SK-N-SH treated with all-trans-retinoic acid at 6 μM for 48 hours (cell line): Measurements from ENCODE around the gene PLCB1.

Experiments
- ATAC-seq: fragments of 200-7000 bp; cut with Tn5 transposase; 3 replicates; pipeline ENCODE4 v1.9.1; 2020; ENCODE audit warnings: mild to moderate bottlenecking, moderate library complexity
- ARNTL ChIP-seq: fragments of 450-650 bp; formaldehyde crosslinking; IDR thresholded peaks from 2 replicates; pipeline ENCODE4 v1.5.0; 2020; ENCODE audit warnings: low read depth, mild to moderate bottlenecking, moderate library complexity, borderline replicate concordance
- BACH2 ChIP-seq: fragments of 250-450 bp; sonication (Bioruptor Pico); IDR thresholded peaks from 2 replicates; pipeline ENCODE4 v1.9.0; 2021; ENCODE audit warnings: mild to moderate bottlenecking, borderline replicate concordance
- CSDC2 ChIP-seq: fragments of 250-450 bp; sonication (Bioruptor Pico); IDR thresholded peaks from 2 replicates; pipeline ENCODE4 v1.5.0; 2020; ENCODE audit warnings: mild to moderate bottlenecking, moderate library complexity
- ESRRG ChIP-seq: fragments of 250-450 bp; sonication (Bioruptor Pico); IDR thresholded peaks from 2 replicates; pipeline ENCODE4 v1.6.1; 2021; ENCODE audit warnings: mild to moderate bottlenecking
- GLIS3 ChIP-seq: fragments of 250-450 bp; sonication (Bioruptor Pico); IDR thresholded peaks from 2 replicates; pipeline ENCODE4 v1.5.0; 2020; ENCODE audit warnings: mild to moderate bottlenecking, moderate library complexity
- ISL1 ChIP-seq: fragments of 250-450 bp; sonication (Bioruptor Pico); IDR thresholded peaks from 2 replicates; pipeline ENCODE4 v2.1.2; 2022; ENCODE audit warnings: mild to moderate bottlenecking, moderate library complexity
- OSR1 ChIP-seq: fragments of 250-450 bp; sonication (Bioruptor Pico); IDR thresholded peaks from 2 replicates; pipeline ENCODE4 v1.8.0; 2022; ENCODE audit warnings: moderate library complexity, mild to moderate bottlenecking, inconsistent platforms
- PATZ1 ChIP-seq: fragments of 250-450 bp; sonication (Bioruptor Pico); IDR thresholded peaks from 2 replicates; pipeline ENCODE4 v1.8.0; 2020; ENCODE audit warnings: mild to moderate bottlenecking, moderate library complexity, borderline replicate concordance
- POU6F1 ChIP-seq: fragments of 250-450 bp; sonication (Bioruptor Pico); IDR thresholded peaks from 2 replicates; pipeline ENCODE4 v1.8.0; 2021; ENCODE audit warnings: low read depth, mild to moderate bottlenecking, moderate library complexity, borderline replicate concordance
- PPARA ChIP-seq: fragments of 250-450 bp; sonication (Bioruptor Pico); IDR thresholded peaks from 2 replicates; pipeline ENCODE4 v1.5.0; 2020; ENCODE audit warnings: mild to moderate bottlenecking, borderline replicate concordance
- RARB ChIP-seq: fragments of 250-450 bp; sonication (Bioruptor Pico); IDR thresholded peaks from 2 replicates; pipeline ENCODE4 v1.8.0; 2021; ENCODE audit warnings: mild to moderate bottlenecking, moderate library complexity
- SNAI2 ChIP-seq: fragments of 250-450 bp; sonication (Bioruptor Pico); IDR thresholded peaks from 2 replicates; pipeline ENCODE4 v1.5.0; 2020; ENCODE audit warnings: mild to moderate bottlenecking, moderate library complexity
- TCF4 ChIP-seq: fragments of 250-450 bp; sonication (Bioruptor Pico); IDR thresholded peaks from 2 replicates; pipeline ENCODE4 v1.8.0; 2021; ENCODE audit warnings: mild to moderate bottlenecking, moderate library complexity, borderline replicate concordance
- ZC3H10 ChIP-seq: fragments of 250-450 bp; sonication (Bioruptor Pico); IDR thresholded peaks from 2 replicates; pipeline ENCODE4 v1.5.1; 2021; ENCODE audit warnings: mild to moderate bottlenecking, moderate library complexity
- ZFP3 ChIP-seq: fragments of 250-450 bp; sonication (Bioruptor Pico); IDR thresholded peaks from 2 replicates; pipeline ENCODE4 v1.5.0; 2020; ENCODE audit warnings: mild to moderate bottlenecking, moderate library complexity
- ZNF565 ChIP-seq: fragments of 450-650 bp; formaldehyde crosslinking; conservative IDR thresholded peaks from 2 replicates; pipeline ENCODE4 v1.5.0; 2020; ENCODE audit warnings: low read depth, mild to moderate bottlenecking, moderate library complexity
- ZNF70 ChIP-seq: fragments of 450-650 bp; formaldehyde crosslinking; IDR thresholded peaks from 2 replicates; pipeline ENCODE4 v1.5.0; 2020; ENCODE audit warnings: mild to moderate bottlenecking, moderate library complexity
- ZNF8 ChIP-seq: fragments of 450-650 bp; formaldehyde crosslinking; IDR thresholded peaks from 2 replicates; pipeline ENCODE4 v1.5.0; 2020; ENCODE audit warnings: mild to moderate bottlenecking, moderate library complexity
- TF ChIP-seq, protein P1 (sequence below): fragments of 250-450 bp; sonication (Bioruptor Pico); IDR thresholded peaks from 2 replicates; pipeline ENCODE4 v1.5.1; 2021; ENCODE audit warnings: mild to moderate bottlenecking, moderate library complexity
- TF ChIP-seq, protein P2 (sequence below): fragments of 250-450 bp; sonication (Bioruptor Pico); IDR thresholded peaks from 2 replicates; pipeline ENCODE4 v1.5.0; 2020; ENCODE audit warnings: mild to moderate bottlenecking, moderate library complexity
- TF ChIP-seq, protein P3 (sequence below): fragments of 250-450 bp; sonication (Bioruptor Pico); IDR thresholded peaks from 2 replicates; pipeline ENCODE4 v1.5.1; 2020; ENCODE audit warnings: low read depth, mild to moderate bottlenecking, moderate library complexity

The PLCB1 gene

DNA sequence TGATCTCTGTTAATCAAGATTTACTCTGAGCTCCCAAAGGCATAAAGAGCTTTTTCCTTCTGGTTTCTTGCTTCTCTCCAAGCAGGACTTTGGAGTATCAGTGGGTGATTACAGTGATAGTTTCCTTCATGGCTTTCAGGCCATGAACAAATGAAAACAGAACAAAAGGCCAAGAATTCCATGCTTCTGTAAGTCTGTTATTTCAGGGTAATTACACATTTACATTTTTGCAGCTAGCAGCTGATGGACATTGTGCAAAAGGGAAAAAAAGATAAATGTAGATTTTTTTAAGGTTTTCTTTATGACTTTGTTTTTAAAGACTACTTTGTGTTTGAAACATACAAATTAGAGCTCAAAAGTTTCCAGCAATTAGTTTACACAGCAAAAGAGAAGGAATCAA, 441.6 kb downstream of the PLCB1 start:
- TF ChIP-seq ZNF70 (CRISPR knock-in tag) (no peak), ZFP3 (CRISPR knock-in tag) (no peak), GLIS3 (no peak), ISL1 (no peak), ARNTL (CRISPR knock-in tag) (no peak), ESRRG (CRISPR knock-in tag) (no peak), ZC3H10 (CRISPR knock-in tag) (no peak), CSDC2 (no peak), TCF4 (CRISPR knock-in tag) (no peak), SNAI2 (CRISPR knock-in tag) (no peak), PATZ1 (CRISPR knock-in tag) (no peak), BACH2 (no peak), OSR1 (CRISPR knock-in tag) (no peak), POU6F1 (CRISPR knock-in tag) (no peak), ZNF565 (no peak), PPARA (CRISPR knock-in tag) (no peak)
- TF ChIP-seq, protein P1, sequence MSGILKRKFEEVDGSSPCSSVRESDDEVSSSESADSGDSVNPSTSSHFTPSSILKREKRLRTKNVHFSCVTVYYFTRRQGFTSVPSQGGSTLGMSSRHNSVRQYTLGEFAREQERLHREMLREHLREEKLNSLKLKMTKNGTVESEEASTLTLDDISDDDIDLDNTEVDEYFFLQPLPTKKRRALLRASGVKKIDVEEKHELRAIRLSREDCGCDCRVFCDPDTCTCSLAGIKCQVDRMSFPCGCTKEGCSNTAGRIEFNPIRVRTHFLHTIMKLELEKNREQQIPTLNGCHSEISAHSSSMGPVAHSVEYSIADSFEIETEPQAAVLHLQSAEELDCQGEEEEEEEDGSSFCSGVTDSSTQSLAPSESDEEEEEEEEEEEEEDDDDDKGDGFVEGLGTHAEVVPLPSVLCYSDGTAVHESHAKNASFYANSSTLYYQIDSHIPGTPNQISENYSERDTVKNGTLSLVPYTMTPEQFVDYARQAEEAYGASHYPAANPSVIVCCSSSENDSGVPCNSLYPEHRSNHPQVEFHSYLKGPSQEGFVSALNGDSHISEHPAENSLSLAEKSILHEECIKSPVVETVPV: no peak
- TF ChIP-seq, protein P2, sequence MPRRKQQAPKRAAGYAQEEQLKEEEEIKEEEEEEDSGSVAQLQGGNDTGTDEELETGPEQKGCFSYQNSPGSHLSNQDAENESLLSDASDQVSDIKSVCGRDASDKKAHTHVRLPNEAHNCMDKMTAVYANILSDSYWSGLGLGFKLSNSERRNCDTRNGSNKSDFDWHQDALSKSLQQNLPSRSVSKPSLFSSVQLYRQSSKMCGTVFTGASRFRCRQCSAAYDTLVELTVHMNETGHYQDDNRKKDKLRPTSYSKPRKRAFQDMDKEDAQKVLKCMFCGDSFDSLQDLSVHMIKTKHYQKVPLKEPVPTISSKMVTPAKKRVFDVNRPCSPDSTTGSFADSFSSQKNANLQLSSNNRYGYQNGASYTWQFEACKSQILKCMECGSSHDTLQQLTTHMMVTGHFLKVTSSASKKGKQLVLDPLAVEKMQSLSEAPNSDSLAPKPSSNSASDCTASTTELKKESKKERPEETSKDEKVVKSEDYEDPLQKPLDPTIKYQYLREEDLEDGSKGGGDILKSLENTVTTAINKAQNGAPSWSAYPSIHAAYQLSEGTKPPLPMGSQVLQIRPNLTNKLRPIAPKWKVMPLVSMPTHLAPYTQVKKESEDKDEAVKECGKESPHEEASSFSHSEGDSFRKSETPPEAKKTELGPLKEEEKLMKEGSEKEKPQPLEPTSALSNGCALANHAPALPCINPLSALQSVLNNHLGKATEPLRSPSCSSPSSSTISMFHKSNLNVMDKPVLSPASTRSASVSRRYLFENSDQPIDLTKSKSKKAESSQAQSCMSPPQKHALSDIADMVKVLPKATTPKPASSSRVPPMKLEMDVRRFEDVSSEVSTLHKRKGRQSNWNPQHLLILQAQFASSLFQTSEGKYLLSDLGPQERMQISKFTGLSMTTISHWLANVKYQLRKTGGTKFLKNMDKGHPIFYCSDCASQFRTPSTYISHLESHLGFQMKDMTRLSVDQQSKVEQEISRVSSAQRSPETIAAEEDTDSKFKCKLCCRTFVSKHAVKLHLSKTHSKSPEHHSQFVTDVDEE (CRISPR knock-in tag): no peak
- TF ChIP-seq, protein P3, sequence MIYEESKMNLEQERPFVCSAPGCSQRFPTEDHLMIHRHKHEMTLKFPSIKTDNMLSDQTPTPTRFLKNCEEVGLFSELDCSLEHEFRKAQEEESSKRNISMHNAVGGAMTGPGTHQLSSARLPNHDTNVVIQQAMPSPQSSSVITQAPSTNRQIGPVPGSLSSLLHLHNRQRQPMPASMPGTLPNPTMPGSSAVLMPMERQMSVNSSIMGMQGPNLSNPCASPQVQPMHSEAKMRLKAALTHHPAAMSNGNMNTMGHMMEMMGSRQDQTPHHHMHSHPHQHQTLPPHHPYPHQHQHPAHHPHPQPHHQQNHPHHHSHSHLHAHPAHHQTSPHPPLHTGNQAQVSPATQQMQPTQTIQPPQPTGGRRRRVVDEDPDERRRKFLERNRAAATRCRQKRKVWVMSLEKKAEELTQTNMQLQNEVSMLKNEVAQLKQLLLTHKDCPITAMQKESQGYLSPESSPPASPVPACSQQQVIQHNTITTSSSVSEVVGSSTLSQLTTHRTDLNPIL (CRISPR knock-in tag): no peak
- no peak for ATAC-seq

- no peak for ATAC-seq
- TF ChIP-seq POU6F1 (CRISPR knock-in tag) (no peak), RARB (CRISPR knock-in tag) (no peak), BACH2 (no peak), SNAI2 (CRISPR knock-in tag) (no peak), CSDC2 (no peak), ZC3H10 (CRISPR knock-in tag) (no peak), PPARA (CRISPR knock-in tag) (no peak), ZNF8 (CRISPR knock-in tag) (no peak), ARNTL (CRISPR knock-in tag) (no peak), OSR1 (CRISPR knock-in tag) (no peak), TCF4 (CRISPR knock-in tag) (no peak)
- TF ChIP-seq, protein P3 (CRISPR knock-in tag): no peak
- TF ChIP-seq, protein P1: no peak
- TF ChIP-seq, protein P2 (CRISPR knock-in tag): no peak
Measured at GRCh38 chr20:8575114-8575513, 443.0 kb downstream of the PLCB1 start.
